AML-193 (cell line): ENCODE data around the gene RBFOX1.

ENCODE experiments used
- DNase-seq, 2 experiments: peaks; one replicate each; lab custom pipeline; 2025; lab: John Stamatoyannopoulos, UW

RBFOX1 gene

DNA sequence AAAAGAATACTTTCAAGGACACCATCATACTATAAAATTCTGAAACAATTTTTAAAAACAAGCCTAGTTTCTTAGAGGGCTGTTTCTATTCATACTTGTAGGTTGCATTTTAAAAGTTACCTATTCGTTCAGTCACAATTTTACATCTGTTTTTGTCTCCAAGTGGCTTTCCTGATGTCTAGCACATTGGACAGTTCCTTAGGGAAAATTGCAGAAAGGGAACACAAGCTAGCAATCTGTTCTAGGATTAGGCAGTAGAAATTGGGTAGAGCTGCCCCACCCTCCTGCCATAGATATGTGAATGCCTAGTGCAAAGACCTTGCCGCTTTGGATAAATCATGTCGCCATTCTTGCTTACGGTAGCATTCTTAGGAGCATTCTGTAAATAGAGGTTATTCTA lies 358.9 kb downstream of the RBFOX1 start:
- DNase-seq = no peak

DNA sequence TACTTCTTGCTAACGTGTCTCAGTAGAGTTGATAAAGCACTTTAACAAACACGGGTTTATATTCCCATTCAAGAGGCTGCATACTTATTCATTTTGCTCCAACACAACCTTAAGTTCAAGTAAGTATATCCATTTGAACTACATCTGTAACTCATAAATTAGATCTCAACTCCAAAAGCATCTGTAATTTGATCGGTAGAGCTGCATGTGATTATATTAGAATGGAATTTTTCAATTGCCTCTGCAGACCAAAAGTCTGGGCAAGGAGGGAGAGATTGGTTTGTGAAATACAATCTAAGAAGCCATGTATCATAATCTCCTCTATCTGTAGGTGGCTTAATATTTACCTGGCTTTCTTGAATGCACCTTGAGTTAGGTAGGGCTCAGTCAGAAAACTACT lies 371.0 kb downstream of the RBFOX1 start:
- no peak for DNase-seq

DNA sequence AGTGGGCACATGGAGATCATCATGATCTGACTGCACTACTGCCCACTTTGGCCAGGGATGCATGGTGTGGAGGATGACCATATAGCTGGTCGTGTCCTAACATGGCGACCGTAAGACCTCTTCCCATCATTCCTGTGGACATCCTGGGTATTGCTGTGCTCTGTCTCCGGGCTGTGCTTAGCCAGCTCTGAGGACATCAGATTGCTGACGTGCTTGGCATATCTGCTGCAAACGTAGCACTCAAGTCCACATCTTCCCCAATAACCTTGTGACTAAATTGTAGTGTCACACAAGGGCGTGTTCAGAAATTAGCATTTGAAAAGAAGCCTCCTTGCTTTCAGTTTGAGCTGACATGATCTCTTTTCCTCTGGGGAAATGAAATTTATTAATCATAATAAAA lies 373.2 kb downstream of the RBFOX1 start:
- no peak for DNase-seq

DNA sequence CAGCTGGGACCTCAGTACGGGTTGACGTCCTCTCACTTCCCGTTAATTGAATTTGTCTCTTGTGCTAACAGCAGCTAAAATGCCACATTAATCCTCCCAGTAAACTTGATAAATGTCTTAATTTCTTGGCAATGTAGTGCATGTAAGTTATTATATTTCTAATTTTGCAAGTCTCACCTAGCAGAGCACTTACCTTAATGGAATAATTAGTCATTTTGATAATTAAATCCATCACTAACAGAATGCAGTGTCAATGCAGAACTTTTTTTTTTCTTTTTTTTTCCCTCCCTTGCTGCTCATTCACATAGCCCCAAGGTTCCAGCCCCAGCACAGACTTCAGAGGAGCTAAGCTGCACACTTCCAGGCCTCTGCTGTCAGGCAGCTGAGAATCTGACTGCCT lies 376.5 kb downstream of the RBFOX1 start:
- DNase-seq = no peak

DNA sequence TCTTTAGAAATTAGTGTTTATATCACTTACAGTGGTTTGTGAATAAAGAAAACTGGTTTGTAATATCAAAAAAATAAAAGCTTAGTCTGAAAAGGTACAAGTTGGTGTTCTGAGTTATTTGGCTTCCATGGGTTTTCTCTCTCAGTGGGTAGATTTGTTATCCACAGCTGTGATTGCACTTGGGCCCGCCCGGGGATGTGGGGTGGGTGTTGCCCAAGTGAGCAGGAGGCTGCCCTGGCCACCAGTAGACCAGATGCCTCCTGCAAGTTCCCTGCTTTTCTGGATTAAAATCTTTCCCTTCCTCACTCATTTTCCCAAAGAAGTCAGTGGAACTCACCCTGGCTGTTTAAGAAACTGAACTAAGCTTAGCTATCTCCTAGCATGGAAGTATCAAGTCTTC lies 380.6 kb downstream of the RBFOX1 start:
- no peak for DNase-seq

DNA sequence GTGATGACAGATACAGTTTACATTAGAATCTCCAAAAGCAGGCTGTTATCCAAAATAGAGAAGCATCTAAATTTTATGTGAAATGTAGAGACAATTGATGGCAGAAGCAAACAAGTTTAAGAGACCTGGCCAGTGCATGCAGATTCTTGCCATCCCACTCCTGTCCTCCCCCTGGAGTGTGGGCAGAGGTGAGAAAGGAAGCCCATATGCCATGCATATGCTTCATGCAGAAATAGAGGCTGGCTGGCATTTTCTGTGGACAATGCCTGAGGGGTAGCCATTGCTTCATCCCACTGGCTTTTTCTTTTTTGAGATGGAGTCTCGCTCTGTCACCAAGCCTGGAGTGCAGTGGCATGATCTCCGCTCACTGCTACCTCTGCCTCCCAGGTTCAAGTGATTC lies 382.1 kb downstream of the RBFOX1 start:
- no peak for DNase-seq

DNA sequence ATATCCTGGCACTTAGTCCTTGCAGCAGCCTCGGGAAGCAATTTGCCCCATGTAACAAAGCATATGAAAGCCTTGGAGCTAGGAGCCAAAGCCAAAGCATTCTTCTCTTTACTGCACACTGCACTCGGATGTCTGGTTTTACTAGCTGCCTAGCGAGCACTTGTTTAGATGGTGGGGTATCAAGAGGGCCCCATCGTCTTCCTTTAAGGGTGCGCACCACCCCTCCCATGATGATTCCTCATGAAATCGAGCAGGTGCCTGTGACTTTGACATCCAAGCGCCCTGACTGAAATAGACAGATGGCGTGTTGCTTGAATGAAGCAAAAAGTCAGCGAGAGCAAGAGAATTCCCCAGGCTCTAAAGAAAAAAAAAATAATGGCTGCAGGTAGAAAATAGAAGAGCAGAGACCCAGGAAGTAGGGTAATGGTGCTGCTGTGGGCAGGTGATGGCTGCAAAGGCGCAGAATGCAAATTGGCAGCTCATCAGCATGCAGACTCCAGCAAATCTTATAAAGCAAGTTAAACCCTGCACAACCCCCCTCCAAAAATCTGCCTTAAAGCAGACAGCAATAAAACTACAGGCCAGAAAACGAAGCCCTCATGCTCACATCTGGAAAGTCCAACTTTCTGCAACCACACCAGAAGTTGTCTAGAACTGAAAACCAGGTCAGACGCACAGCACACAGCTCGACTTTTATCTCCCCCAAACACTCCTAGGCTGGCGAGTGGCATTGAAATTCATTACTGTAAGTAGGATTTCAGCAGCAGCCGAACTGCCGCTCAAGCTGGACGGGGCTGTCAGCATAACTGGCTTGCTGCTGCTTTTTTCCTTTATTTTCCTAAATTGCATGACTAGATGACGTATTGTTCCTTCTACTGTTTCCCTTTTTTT lies 384.3 kb downstream of the RBFOX1 start:
- DNase-seq = no peak

DNA sequence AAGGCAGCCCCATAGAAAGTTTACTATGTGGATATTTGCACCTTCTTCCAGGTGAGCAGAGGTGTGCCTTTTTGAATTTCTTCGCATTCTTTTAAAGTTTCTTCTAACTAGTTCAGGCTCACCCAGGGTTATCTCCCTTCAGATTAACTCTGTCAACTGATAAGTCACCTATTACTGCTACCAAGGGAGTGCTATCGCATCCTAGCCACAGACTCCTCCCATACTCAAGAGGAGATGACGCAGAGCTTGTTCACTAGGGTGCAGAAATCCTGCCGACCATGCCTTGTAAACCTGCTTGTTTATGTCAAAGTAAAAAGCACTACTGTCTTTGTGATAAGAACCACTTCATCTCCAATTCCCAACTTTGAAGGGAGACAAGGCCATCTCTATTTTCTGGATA lies 390.1 kb downstream of the RBFOX1 start:
- DNase-seq = no peak

DNA sequence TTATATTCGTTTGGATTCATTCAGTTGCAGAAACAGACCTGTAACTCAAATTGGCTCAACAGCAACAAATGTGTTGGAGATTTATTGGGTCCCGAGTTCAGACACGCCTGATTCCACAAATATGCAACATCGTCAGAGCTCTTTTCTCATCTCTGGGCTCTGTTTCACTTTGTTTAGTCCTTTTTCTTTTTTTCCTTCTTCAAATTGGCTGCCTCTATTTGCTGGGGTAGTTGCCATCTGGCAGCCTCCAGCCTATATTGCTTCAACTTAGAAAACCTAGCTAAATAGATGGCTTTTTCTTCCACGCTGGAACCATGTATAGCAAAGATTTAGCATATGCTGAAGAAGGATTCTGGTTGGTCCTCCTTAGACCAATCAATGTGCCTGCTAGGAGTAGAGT lies 398.5 kb downstream of the RBFOX1 start:
- no peak for DNase-seq

DNA sequence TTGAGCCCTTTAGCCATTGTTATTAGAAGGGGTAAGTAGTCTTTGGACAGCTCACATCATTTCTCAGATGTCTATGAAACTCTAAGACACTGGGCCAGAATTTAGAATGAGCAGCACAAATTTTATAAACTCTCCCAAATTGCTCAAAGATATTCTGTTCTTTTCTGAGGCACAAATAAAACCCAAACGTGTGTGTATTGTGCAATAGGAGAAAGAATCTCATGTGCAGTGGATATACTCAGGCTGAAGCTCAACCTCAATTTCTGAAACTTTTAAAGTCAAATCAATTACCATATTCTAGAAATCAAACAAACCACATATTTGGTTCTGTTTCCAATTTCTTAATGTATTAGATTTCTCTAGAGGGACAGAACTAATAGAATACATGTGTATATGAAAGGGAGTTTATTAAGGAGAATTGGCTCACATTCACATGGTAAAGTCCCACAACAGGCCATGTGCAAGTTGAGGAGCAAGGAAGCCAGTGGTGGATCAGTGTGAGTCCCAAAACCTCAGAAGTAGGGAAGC lies 403.6 kb downstream of the RBFOX1 start:
- no peak for DNase-seq

DNA sequence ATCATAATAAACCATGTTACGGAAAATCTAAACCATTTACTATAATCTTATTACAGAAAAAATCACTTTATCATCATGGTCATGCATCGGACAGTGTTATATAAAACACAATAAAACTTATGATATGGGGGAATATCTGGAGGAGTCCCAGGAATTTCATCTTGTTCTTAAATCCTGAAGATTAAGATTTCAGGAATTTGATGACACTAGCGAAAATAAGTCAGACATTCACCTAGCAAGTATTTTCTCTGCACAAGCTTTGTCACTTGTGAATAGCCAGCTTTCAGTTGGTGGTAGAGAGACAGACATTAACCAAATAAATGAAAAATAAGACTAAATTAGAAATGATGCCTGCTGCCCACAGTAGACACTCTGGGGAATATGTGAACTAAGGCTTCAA lies 410.0 kb downstream of the RBFOX1 start:
- DNase-seq = no peak

DNA sequence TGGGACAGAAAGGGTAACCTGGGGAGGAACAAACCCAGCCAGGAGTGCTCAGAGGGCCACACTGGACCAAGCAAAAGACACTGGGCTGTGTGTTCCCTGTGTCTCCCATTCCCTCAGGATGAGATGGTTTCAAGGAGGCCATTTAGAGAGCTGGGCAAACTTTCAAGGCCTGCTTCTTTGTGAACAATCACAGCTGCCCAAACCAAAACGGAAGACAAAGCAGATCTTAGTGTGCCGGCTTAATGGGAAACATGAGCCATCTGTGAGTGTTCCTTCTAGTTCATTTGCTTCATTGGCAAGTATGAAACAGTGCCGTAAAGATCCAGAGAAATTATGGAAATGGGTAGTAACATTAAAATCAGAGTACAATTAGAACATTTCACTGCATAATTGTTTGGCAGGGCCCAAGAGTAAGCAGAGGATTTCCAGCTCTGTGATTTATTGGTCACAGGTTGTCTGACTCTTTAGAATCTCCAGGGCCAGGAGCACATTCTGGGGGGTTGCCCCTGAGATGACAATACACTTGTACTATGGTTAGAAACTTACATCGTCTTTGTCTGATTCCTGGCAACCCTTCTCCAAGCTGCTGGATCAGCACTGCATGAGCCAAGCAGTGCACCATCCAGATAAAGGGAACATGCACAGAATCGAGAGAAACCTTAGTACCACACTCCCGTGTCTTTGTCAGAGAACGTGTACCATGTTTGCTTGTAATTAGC lies 412.1 kb downstream of the RBFOX1 start:
- DNase-seq = no peak

DNA sequence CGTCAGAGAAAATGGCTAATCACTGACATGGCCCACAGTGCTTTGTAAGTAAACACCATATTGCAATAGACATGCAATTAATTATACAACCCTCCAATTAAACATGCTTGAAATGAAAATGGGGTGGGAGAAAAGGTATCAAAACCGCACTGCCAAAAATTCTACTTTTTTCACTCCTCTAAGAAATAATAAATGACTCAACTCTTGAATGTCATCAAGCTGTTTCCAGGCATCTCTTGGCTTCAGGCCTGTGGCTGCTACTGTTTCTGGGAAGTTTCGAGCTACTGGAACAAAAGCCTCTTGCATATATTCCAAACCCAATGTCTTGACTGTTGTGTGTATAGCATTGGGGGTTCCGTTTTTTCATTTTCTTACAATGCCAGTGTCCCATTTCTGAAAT lies 412.6 kb downstream of the RBFOX1 start:
- no peak for DNase-seq

DNA sequence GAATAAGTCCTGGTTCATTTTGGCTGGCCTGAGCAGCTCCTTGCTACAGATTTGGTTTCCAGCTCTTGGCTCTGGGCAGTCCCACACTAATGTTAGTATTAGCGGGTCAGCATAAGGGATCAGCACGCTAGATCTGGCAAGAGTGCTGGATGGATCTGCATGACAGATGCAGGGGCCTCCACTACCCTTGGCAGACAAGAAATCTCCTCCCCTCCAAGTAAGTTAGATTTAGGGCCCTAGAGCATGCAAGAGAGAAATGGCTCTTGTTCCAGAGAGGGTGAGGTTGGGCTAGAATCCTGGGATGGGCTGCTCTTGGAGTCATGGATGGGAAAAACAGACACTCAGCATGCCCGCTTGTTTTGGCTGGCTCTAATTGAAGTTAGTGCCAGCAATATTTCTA lies 414.3 kb downstream of the RBFOX1 start:
- no peak for DNase-seq

DNA sequence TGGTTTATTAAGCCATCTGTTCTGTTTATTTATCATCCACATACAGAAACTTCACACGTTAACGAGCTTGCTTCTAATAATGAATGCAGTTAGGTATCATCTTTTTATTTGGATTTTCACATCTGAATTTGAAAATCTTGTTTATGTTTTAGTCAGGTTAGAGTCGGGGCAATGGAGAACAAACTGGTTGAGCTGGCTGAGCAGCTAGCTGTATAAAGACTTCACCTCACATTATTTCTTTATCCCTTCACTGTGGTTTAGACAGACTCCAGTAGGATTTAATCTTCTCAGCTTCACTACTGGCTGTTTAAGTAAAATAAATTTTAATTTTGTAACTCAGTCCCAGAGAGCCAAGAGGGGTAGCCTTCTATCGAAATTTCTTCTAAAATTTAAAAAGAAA lies 415.9 kb downstream of the RBFOX1 start:
- DNase-seq = no peak

DNA sequence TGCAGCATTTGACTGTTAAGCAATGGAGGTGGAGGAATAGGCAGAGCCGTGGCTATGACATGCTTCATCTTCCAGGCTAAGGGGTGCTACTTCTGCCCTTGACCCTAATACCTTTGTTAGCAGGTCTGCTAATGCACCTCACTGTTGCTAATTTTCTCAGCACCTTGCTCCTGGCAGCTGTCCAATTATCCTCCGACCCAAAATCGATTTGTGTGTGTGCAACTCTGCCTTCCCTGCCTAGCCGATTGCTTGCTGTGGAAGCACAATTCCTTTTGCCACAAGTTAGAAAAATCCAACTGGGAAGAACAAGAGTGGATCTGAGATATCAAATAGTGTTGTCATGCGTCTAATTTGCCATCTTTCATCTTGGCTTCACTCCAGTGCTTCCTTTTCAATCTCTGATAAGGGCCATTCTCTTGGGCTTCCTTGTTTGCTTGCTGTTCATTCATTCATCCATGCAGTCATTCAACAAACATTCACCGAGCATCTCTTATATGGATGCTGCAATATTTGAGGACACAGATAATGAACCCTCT lies 422.8 kb downstream of the RBFOX1 start:
- no peak for DNase-seq
